ENCODE results near the gene SMTN.
A peak's percentile ranks its signal among the peaks of the same experiment; 100 is the strongest.
"Not testable (repeated sequence)": the region's sequence is repeated elsewhere in the genome, so short reads cannot be mapped to it uniquely, and the experiment has no call there.

Gene SMTN

GRCh38 chr22:31073545-31074145, 7.5 kb upstream of the SMTN start:
- not testable (repeated sequence) for H3K36me3 ChIP-seq (ENCODE audit: control insufficient read depth, insufficient read depth, low read length); H3K27ac ChIP-seq (ENCODE audit: low read length); H3K4me1 ChIP-seq (ENCODE audit: control insufficient read depth, insufficient read depth, low read length); H3K4me3 ChIP-seq (ENCODE audit: low read length); DNase-seq (ENCODE audit: low read depth, low spot score); H3K27me3 ChIP-seq (ENCODE audit: control insufficient read depth, insufficient read depth, low read length); H3K9me3 ChIP-seq (ENCODE audit: control insufficient read depth, insufficient read depth, low read length)
- no CpG with 5 or more reads among the region's 5 CpGs for WGBS (ENCODE audit: insufficient coverage, insufficient read length)

GRCh38 chr22:31075961-31076360, 5.2 kb upstream of the SMTN start:
- no CpG with 5 or more reads among the region's 15 CpGs for WGBS (ENCODE audit: insufficient coverage, insufficient read length)
- Histone ChIP-seq H3K27me3 (ENCODE audit: control insufficient read depth, insufficient read depth, low read length) (no peaks in the 10 kb centered on the region), H3K9me3 (ENCODE audit: control insufficient read depth, insufficient read depth, low read length) (no peaks in the 10 kb centered on the region), H3K4me1 (ENCODE audit: control insufficient read depth, insufficient read depth, low read length) (no peaks in the 10 kb centered on the region; the same call in 1 of the 2 replicates), H3K36me3 (ENCODE audit: control insufficient read depth, insufficient read depth, low read length) (no peaks in the 10 kb centered on the region), H3K4me3 (ENCODE audit: low read length) (no peak overlapping the region), H3K27ac (ENCODE audit: low read length) (no peak overlapping the region)
- DNase-seq (ENCODE audit: low read depth, low spot score) = no peak

GRCh38 chr22:31077681-31078080, 3.4 kb upstream of the SMTN start:
- Histone ChIP-seq H3K9me3 (ENCODE audit: control insufficient read depth, insufficient read depth, low read length) (no peaks in the 10 kb centered on the region), H3K4me1 (ENCODE audit: control insufficient read depth, insufficient read depth, low read length) (peaks cover 3% of the 10 kb centered on the region; the same call in 1 of the 2 replicates), H3K36me3 (ENCODE audit: control insufficient read depth, insufficient read depth, low read length) (no peaks in the 10 kb centered on the region), H3K4me3 (ENCODE audit: low read length) (no peak overlapping the region), H3K27ac (ENCODE audit: low read length) (no peak overlapping the region), H3K27me3 (ENCODE audit: control insufficient read depth, insufficient read depth, low read length) (no peaks in the 10 kb centered on the region)
- no CpG with 5 or more reads among the region's 6 CpGs for WGBS (ENCODE audit: insufficient coverage, insufficient read length)
- no peak for DNase-seq (ENCODE audit: low read depth, low spot score)

GRCh38 chr22:31078389-31078788, 2.7 kb upstream of the SMTN start:
- no CpG with 5 or more reads among the region's 2 CpGs for WGBS (ENCODE audit: insufficient coverage, insufficient read length)
- not testable (repeated sequence) for DNase-seq (ENCODE audit: low read depth, low spot score); H3K9me3 ChIP-seq (ENCODE audit: control insufficient read depth, insufficient read depth, low read length); H3K36me3 ChIP-seq (ENCODE audit: control insufficient read depth, insufficient read depth, low read length); H3K4me1 ChIP-seq (ENCODE audit: control insufficient read depth, insufficient read depth, low read length); H3K27ac ChIP-seq (ENCODE audit: low read length); H3K4me3 ChIP-seq (ENCODE audit: low read length); H3K27me3 ChIP-seq (ENCODE audit: control insufficient read depth, insufficient read depth, low read length)

- Histone ChIP-seq H3K9me3 (ENCODE audit: control insufficient read depth, insufficient read depth, low read length) (no peaks in the 10 kb centered on the region), H3K4me3 (ENCODE audit: low read length) (no peak overlapping the region), H3K36me3 (ENCODE audit: control insufficient read depth, insufficient read depth, low read length) (no peaks in the 10 kb centered on the region), H3K27me3 (ENCODE audit: control insufficient read depth, insufficient read depth, low read length) (no peaks in the 10 kb centered on the region), H3K27ac (ENCODE audit: low read length) (no peak overlapping the region), H3K4me1 (ENCODE audit: control insufficient read depth, insufficient read depth, low read length) (peaks cover 7% of the 10 kb centered on the region)
- no CpG with 5 or more reads among the region's 12 CpGs for WGBS (ENCODE audit: insufficient coverage, insufficient read length)
- no peak for DNase-seq (ENCODE audit: low read depth, low spot score)
Measured at GRCh38 chr22:31079095-31079642, 1.9 kb upstream of the SMTN start.

GRCh38 chr22:31080164-31080847, 812 bp upstream of the SMTN start:
- Histone ChIP-seq H3K36me3 (ENCODE audit: control insufficient read depth, insufficient read depth, low read length) (no peaks in the 10 kb centered on the region), H3K9me3 (ENCODE audit: control insufficient read depth, insufficient read depth, low read length) (no peaks in the 10 kb centered on the region), H3K4me3 (ENCODE audit: low read length) (peak overlapping the region; percentile 52; the same call in 1 of the 2 replicates), H3K27ac (ENCODE audit: low read length) (no peak overlapping the region), H3K27me3 (ENCODE audit: control insufficient read depth, insufficient read depth, low read length) (no peaks in the 10 kb centered on the region), H3K4me1 (ENCODE audit: control insufficient read depth, insufficient read depth, low read length) (peaks cover 9% of the 10 kb centered on the region)
- no CpG with 5 or more reads among the region's 5 CpGs for WGBS (ENCODE audit: insufficient coverage, insufficient read length)
- DNase-seq (ENCODE audit: low read depth, low spot score) = no peak

GRCh38 chr22:31081963-31082605, 966 bp downstream of the SMTN start:
- no peaks in the 10 kb centered on the region for H3K36me3 ChIP-seq (ENCODE audit: control insufficient read depth, insufficient read depth, low read length)
- peaks cover 9% of the 10 kb centered on the region for H3K4me1 ChIP-seq (ENCODE audit: control insufficient read depth, insufficient read depth, low read length)
- DNase-seq (ENCODE audit: low read depth, low spot score) = no peak
- H3K9me3 ChIP-seq (ENCODE audit: control insufficient read depth, insufficient read depth, low read length) = no peaks in the 10 kb centered on the region
- WGBS (ENCODE audit: insufficient coverage, insufficient read length) = no CpG with 5 or more reads among the region's 6 CpGs
- H3K27ac ChIP-seq (ENCODE audit: low read length) = no peak overlapping the region
- H3K27me3 ChIP-seq (ENCODE audit: control insufficient read depth, insufficient read depth, low read length) = no peaks in the 10 kb centered on the region
- H3K4me3 ChIP-seq (ENCODE audit: low read length) = no peak overlapping the region

GRCh38 chr22:31082606-31083376, 1.7 kb downstream of the SMTN start:
- peaks cover 9% of the 10 kb centered on the region for H3K4me1 ChIP-seq (ENCODE audit: control insufficient read depth, insufficient read depth, low read length)
- H3K27me3 ChIP-seq (ENCODE audit: control insufficient read depth, insufficient read depth, low read length) = no peaks in the 10 kb centered on the region
- no peak overlapping the region for H3K27ac ChIP-seq (ENCODE audit: low read length)
- no peaks in the 10 kb centered on the region for H3K9me3 ChIP-seq (ENCODE audit: control insufficient read depth, insufficient read depth, low read length)
- WGBS (ENCODE audit: insufficient coverage, insufficient read length) = no CpG with 5 or more reads among the region's 11 CpGs
- DNase-seq (ENCODE audit: low read depth, low spot score) = no peak
- H3K4me3 ChIP-seq (ENCODE audit: low read length) = no peak overlapping the region
- no peaks in the 10 kb centered on the region for H3K36me3 ChIP-seq (ENCODE audit: control insufficient read depth, insufficient read depth, low read length)

GRCh38 chr22:31083377-31083768, 2.3 kb downstream of the SMTN start:
- H3K9me3 ChIP-seq (ENCODE audit: control insufficient read depth, insufficient read depth, low read length) = no peaks in the 10 kb centered on the region
- no peaks in the 10 kb centered on the region for H3K36me3 ChIP-seq (ENCODE audit: control insufficient read depth, insufficient read depth, low read length)
- DNase-seq (ENCODE audit: low read depth, low spot score) = no peak
- H3K27me3 ChIP-seq (ENCODE audit: control insufficient read depth, insufficient read depth, low read length) = no peaks in the 10 kb centered on the region
- peaks cover 9% of the 10 kb centered on the region for H3K4me1 ChIP-seq (ENCODE audit: control insufficient read depth, insufficient read depth, low read length)
- no peak overlapping the region for H3K27ac ChIP-seq (ENCODE audit: low read length)
- H3K4me3 ChIP-seq (ENCODE audit: low read length) = no peak overlapping the region
- no CpG with 5 or more reads among the region's 3 CpGs for WGBS (ENCODE audit: insufficient coverage, insufficient read length)
